Measurements from ENCODE around the gene METAP1D.

DNA sequence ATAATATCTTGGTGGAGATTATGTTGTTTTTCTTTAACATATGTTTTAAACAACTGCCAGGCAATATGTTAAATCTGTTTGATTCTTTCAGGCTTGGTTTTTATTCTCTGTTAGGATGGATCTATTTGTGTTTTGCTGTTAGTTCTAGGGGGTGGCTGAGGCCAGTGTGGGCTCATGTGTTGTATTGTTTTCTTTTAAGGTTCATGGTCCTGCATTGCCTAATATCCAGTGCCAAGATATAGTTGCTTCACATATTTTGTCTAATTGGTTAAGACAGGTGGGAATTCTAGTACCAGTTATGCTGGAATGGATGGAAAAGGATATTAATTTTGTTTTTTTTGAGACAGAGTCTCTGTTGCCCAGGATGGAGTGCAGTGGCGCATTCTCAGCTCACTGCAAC is 7.6 kb downstream of the METAP1D start:
- TF ChIP-seq POLR2A (IDR thresholded peaks at IDR 0.05; ENCODE audit: low read depth, low read length) (no peak), MXI1 (IDR thresholded peaks at IDR 0.05; ENCODE audit: borderline replicate concordance, low read depth, low read length) (no peak), RAD21 (IDR thresholded peaks at IDR 0.05; ENCODE audit: low read length) (no peak), SMC3 (IDR thresholded peaks at IDR 0.05; ENCODE audit: low read depth, low read length) (no peak), BHLHE40 (IDR thresholded peaks at IDR 0.05; ENCODE audit: low read depth, low read length) (no peak), RFX5 (IDR thresholded peaks at IDR 0.05; ENCODE audit: low read depth, low read length) (no peak), CHD1 (IDR thresholded peaks at IDR 0.05; ENCODE audit: low read depth, low read length) (no peak), RCOR1 (IDR thresholded peaks at IDR 0.05; ENCODE audit: insufficient replicate concordance, low read length) (no peak), CEBPB (IDR thresholded peaks at IDR 0.05; ENCODE audit: low read depth, low read length) (no peak), NFE2L2 (IDR thresholded peaks at IDR 0.05; ENCODE audit: low read depth, low read length) (no peak), MAFK (IDR thresholded peaks at IDR 0.05; ENCODE audit: low read depth, low read length) (no peak)
- TF ChIP-seq, protein P1, sequence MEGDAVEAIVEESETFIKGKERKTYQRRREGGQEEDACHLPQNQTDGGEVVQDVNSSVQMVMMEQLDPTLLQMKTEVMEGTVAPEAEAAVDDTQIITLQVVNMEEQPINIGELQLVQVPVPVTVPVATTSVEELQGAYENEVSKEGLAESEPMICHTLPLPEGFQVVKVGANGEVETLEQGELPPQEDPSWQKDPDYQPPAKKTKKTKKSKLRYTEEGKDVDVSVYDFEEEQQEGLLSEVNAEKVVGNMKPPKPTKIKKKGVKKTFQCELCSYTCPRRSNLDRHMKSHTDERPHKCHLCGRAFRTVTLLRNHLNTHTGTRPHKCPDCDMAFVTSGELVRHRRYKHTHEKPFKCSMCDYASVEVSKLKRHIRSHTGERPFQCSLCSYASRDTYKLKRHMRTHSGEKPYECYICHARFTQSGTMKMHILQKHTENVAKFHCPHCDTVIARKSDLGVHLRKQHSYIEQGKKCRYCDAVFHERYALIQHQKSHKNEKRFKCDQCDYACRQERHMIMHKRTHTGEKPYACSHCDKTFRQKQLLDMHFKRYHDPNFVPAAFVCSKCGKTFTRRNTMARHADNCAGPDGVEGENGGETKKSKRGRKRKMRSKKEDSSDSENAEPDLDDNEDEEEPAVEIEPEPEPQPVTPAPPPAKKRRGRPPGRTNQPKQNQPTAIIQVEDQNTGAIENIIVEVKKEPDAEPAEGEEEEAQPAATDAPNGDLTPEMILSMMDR (conservative IDR thresholded peaks at IDR 0.05; ENCODE audit: low read depth, low read length), result no peak
- TF ChIP-seq, protein P2, sequence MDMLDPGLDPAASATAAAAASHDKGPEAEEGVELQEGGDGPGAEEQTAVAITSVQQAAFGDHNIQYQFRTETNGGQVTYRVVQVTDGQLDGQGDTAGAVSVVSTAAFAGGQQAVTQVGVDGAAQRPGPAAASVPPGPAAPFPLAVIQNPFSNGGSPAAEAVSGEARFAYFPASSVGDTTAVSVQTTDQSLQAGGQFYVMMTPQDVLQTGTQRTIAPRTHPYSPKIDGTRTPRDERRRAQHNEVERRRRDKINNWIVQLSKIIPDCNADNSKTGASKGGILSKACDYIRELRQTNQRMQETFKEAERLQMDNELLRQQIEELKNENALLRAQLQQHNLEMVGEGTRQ (IDR thresholded peaks at IDR 0.05; ENCODE audit: low read depth, low read length), result no peak
